Peyer's patch (tissue), 4 donors: ENCODE results near the gene CRELD2.

Experiments used
- POLR2A ChIP-seq, 2 donors: fragments of 450-650 bp; IDR thresholded peaks; one replicate each; pipeline ENCODE4 v1.5.1; 2017; ENCODE audit warnings: antibody characterized with exemption in 2 of 2, mild to moderate bottlenecking in 2 of 2, moderate library complexity in 2 of 2
- TF ChIP-seq, protein P1 (sequence below), 6 experiments: fragments of 450-650 bp in 4 of 6; fragments of 200-600 bp in 2 of 6; sonication (generic) in 1 of 6; IDR thresholded peaks; one replicate each; pipeline ENCODE4 v1.5.1; 2017 to 2019; ENCODE audit warnings: antibody characterized with exemption in 6 of 6, mild to moderate bottlenecking in 3 of 6, moderate library complexity in 1 of 6

DNA sequence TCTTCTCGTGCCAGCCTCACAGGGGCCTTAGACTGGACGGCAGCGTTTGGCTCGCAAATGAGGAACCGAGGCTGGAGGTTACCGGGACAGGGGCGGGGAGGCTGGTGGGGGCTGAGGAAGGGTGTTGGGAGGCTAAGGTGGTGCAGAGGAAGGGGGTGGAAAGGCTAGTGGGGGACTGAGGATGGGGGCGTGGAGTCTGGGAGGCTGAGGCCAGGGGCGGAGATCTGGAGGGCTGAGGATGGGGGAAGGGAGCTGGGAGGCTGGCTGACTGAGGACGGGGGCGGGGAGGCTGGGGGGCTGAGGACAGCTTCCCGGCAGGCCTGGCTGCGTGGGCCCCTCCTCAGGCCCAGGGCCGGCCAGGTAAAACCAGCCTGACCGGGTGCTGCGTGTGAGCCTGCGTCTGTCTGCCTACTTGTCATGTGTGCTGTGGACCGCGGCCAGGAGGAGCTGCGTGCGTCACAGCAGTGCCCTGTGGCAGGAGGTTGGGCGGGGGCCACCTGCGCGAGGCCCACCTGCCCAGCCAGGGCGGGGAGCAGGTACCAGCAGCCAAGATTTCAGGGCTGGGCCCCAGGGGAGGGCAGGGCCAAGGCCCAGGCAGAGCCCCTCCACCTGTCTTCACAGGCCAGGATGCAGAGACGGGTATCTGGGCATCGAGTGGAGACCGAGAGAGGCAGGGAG is 32.7 kb downstream of the CRELD2 start:
- TF ChIP-seq, protein P1, sequence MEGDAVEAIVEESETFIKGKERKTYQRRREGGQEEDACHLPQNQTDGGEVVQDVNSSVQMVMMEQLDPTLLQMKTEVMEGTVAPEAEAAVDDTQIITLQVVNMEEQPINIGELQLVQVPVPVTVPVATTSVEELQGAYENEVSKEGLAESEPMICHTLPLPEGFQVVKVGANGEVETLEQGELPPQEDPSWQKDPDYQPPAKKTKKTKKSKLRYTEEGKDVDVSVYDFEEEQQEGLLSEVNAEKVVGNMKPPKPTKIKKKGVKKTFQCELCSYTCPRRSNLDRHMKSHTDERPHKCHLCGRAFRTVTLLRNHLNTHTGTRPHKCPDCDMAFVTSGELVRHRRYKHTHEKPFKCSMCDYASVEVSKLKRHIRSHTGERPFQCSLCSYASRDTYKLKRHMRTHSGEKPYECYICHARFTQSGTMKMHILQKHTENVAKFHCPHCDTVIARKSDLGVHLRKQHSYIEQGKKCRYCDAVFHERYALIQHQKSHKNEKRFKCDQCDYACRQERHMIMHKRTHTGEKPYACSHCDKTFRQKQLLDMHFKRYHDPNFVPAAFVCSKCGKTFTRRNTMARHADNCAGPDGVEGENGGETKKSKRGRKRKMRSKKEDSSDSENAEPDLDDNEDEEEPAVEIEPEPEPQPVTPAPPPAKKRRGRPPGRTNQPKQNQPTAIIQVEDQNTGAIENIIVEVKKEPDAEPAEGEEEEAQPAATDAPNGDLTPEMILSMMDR (IDR thresholded peaks at IDR 0.05): no peak
- TF ChIP-seq POLR2A (IDR thresholded peaks at IDR 0.05): peak; percentile 49 to 85
